ENCODE results near the gene TWIST2.

GRCh38 chr2:238903141-238903540 lies 55.3 kb downstream of the TWIST2 start:
- TF ChIP-seq POLR2A (IDR thresholded peaks at IDR 0.05) (no peak), CTCF (IDR thresholded peaks at IDR 0.05) (no peak)
